Upper lobe of left lung (tissue), 6 donors: ENCODE results near the gene NFKB1. TPM values are rescaled to one million over a fixed set of nuclear protein-coding genes. Genes with fewer than 3 reads are reported as not detected.

Experiments used
- ATAC-seq, 2 donors: fragments of 200-7000 bp; cut with Tn5 transposase; one replicate each; pipeline ENCODE4 v1.9.1; 2022; ENCODE audit warnings: mild to moderate bottlenecking in 2 of 2, moderate library complexity in 2 of 2; ENCODE audit not compliant: low FRiP score in 2 of 2
- DNase-seq, 2 donors: peaks; one replicate each; pipeline ENCODE4 v3.0.0-alpha.2; 2019 to 2020
- H3K27ac ChIP-seq, 4 donors: fragments of 200-600 bp; sonication (generic); one replicate each; pipeline ENCODE4 v1.5.1; 2016 to 2019
- H3K27me3 ChIP-seq, 4 donors: fragments of 200-600 bp; sonication (generic); one replicate each; pipeline ENCODE4 v1.5.1; 2017 to 2019
- H3K36me3 ChIP-seq, 4 donors: fragments of 200-600 bp; sonication (generic); one replicate each; pipeline ENCODE4 v1.5.1; 2016 to 2019
- H3K4me1 ChIP-seq, 4 donors: fragments of 200-600 bp; sonication (generic); one replicate each; pipeline ENCODE4 v1.5.1; 2018 to 2019
- H3K4me3 ChIP-seq, 4 donors: fragments of 200-600 bp; sonication (generic); one replicate each; pipeline ENCODE4 v1.5.1; 2017 to 2019; ENCODE audit warnings: mild to moderate bottlenecking in 2 of 4, moderate library complexity in 1 of 4
- H3K9me3 ChIP-seq, 4 donors: fragments of 200-600 bp; sonication (generic); one replicate each; pipeline ENCODE4 v1.5.1; 2018 to 2019
- CTCF ChIP-seq, 6 experiments: fragments of 450-650 bp in 4 of 6; fragments of 200-600 bp in 2 of 6; sonication (generic) in 2 of 6; IDR thresholded peaks; one replicate each; pipeline ENCODE4 v1.5.1; 2016 to 2019; ENCODE audit warnings: antibody characterized with exemption in 6 of 6
- EP300 ChIP-seq, 4 donors: sonication (generic); formaldehyde crosslinking; IDR thresholded peaks; one replicate each; pipeline ENCODE4 v1.5.1; 2017; ENCODE audit warnings: antibody characterized with exemption in 4 of 4, control low read depth in 2 of 4
- POLR2A ChIP-seq, 4 donors: fragments of 450-650 bp; IDR thresholded peaks; one replicate each; pipeline ENCODE4 v1.5.1; 2016 to 2017; ENCODE audit warnings: antibody characterized with exemption in 4 of 4, mild to moderate bottlenecking in 2 of 4
- POLR2AphosphoS5 ChIP-seq, 2 donors: sonication (generic); formaldehyde crosslinking; IDR thresholded peaks; one replicate each; pipeline ENCODE4 v1.5.1; 2017; ENCODE audit warnings: antibody characterized with exemption in 2 of 2
- WGBS, 2 donors: methylation state at CpG; one replicate each; pipeline ENCODE4 v1.1.5; 2017 to 2018; 5-methylcytosine and 5-hydroxymethylcytosine counted together
- total RNA-seq, 6 donors: library from RNA; depleted of rRNA in 4 of 6; stranded (reverse); fragments of >200 nt in 4 of 6; gene quantifications; one replicate each; pipeline versions ENCODE4 v1.1.0 to v1.2.1, GENCODE V29; 2016 to 2021
- donor health status: DM: no; HTN: no; CAD: no; lungs with moderate emphysema.
- donor health status: DM: no; HTN: yes; CAD: no; lungs with severe emphysema.

NFKB1 gene
- total RNA-seq, 6 donors from 2014 or later: 15.8 to 69.1 (median 39.1) TPM

- ATAC-seq: no peak
- no peaks in the 10 kb centered on the region for H3K36me3 ChIP-seq
- no peak for TF ChIP-seq CTCF (IDR thresholded peaks at IDR 0.05)
- TF ChIP-seq POLR2A (IDR thresholded peaks at IDR 0.05): no peak
- TF ChIP-seq POLR2AphosphoS5 (IDR thresholded peaks at IDR 0.05): no peak
- no peak for TF ChIP-seq EP300 (IDR thresholded peaks at IDR 0.05)
- 48 to 72% methylated on average over 5 of the region's 5 CpGs for WGBS, 2 donors
- no peak overlapping the region for H3K4me3 ChIP-seq
- peaks cover 0 to 7% (median 0%) of the 10 kb centered on the region in 4 donors for H3K4me1 ChIP-seq
- no peaks in the 10 kb centered on the region for H3K27me3 ChIP-seq
- no peak for DNase-seq
- no peaks in the 10 kb centered on the region for H3K9me3 ChIP-seq
- H3K27ac ChIP-seq: no peak overlapping the region
These were observed 122.5 kb downstream of the NFKB1 start for GRCh38 chr4:102623622-102624021.

GRCh38 chr4:102624505-102624904 is 123.3 kb downstream of the NFKB1 start:
- no peaks in the 10 kb centered on the region for H3K36me3 ChIP-seq
- H3K9me3 ChIP-seq: no peaks in the 10 kb centered on the region
- H3K27me3 ChIP-seq: no peaks in the 10 kb centered on the region
- H3K4me3 ChIP-seq: no peak overlapping the region
- no peak overlapping the region for H3K27ac ChIP-seq
- WGBS, 2 donors: 95 to 100% methylated on average over 4 of the region's 4 CpGs
- H3K4me1 ChIP-seq: peaks cover 0 to 7% (median 0%) of the 10 kb centered on the region in 4 donors
- ATAC-seq (no peak), DNase-seq (no peak)
- TF ChIP-seq CTCF (IDR thresholded peaks at IDR 0.05) (no peak), EP300 (IDR thresholded peaks at IDR 0.05) (no peak), POLR2AphosphoS5 (IDR thresholded peaks at IDR 0.05) (no peak), POLR2A (IDR thresholded peaks at IDR 0.05) (no peak)

DNA sequence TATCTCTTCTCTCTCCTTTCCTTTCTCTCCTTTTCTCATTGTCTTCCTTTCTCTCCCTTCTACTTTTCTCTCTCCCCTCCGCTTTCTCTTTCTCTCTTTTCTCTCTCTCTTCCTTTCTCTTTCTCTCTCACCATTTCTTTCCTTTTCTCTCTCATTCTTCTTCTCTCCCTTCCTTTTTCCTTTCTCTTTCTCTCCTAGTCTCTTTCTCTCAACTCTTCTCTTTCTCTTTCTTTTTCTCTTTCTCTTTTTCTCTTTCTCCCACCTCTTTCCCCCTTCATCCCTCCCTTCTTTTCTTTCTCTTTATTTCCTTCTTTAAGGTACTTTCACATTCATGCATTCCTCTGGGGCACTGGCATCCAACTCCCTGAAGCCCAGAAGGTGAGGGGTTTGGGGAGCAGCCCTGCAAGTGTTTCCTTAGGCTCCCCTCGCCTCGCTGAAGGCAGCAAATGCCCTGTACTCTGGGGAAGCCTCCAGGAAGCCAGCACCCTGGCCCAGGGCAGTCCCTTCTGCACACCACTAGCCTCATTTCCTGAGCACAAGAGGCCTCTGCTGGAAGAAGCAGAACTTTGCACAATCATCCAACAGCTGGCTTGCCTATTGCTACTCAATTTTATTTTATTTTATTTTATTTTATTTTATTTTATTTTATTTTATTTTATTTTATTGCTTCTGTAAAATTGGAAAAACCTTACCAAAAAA is 124.2 kb downstream of the NFKB1 start:
- Histone ChIP-seq H3K27ac (no peak overlapping the region), H3K27me3 (no peaks in the 10 kb centered on the region), H3K4me3 (no peak overlapping the region), H3K36me3 (no peaks in the 10 kb centered on the region), H3K9me3 (no peaks in the 10 kb centered on the region), H3K4me1 (peaks cover 0 to 7% (median 0%) of the 10 kb centered on the region in 4 donors)
- ATAC-seq (peak in 1 of 2 donors; percentile 75), DNase-seq (peak in 1 of 2 donors; percentile 45)
- 53 to 61% methylated on average over 3 of the region's 3 CpGs for WGBS, 2 donors
- TF ChIP-seq CTCF (IDR thresholded peaks at IDR 0.05) (peak; percentile 11 to 37 (median 28)), POLR2AphosphoS5 (IDR thresholded peaks at IDR 0.05) (no peak)

DNA sequence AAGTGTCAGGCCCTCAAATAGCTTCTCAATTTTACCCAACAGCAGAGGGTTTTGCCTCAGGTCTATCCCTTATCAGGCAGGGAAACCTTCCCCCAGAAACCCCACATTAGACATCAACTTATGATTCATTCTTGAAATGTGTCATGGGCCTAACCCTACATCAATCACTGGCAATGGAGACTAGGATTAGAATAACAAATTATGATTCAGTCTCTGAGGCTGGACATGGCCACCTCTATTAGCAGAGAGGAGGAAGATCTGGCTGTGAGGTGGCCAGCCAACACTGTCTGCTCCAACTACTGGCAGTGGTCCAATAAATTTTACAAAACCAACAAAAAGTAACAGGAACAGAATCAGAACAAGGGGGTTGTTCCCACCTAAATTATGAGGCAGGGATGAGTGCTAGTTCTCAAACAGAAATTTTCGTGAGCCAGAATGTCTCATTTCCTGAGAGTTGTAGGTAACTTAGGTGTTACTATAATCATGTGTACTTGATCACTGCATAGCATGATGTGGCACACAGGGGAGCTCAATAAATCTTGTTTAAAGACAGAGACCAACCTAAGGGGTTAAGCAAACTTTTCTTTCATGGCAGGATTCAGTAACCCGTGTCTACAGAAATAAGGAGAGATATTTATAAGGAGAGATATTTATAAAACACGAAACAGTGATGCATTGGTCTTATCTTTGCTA is 126.8 kb downstream of the NFKB1 start:
- TF ChIP-seq POLR2AphosphoS5 (IDR thresholded peaks at IDR 0.05) (no peak), EP300 (IDR thresholded peaks at IDR 0.05) (no peak)
- WGBS, 2 donors: 73 to 74% methylated on average over 3 of the region's 3 CpGs
- Histone ChIP-seq H3K36me3 (peaks cover 0 to 16% (median 10%) of the 10 kb centered on the region in 4 donors), H3K4me1 (no peaks in the 10 kb centered on the region), H3K27me3 (no peaks in the 10 kb centered on the region), H3K4me3 (no peak overlapping the region), H3K27ac (no peak overlapping the region), H3K9me3 (no peaks in the 10 kb centered on the region)
- DNase-seq (no peak), ATAC-seq (peak in 1 of 2 donors; percentile 41)

DNA sequence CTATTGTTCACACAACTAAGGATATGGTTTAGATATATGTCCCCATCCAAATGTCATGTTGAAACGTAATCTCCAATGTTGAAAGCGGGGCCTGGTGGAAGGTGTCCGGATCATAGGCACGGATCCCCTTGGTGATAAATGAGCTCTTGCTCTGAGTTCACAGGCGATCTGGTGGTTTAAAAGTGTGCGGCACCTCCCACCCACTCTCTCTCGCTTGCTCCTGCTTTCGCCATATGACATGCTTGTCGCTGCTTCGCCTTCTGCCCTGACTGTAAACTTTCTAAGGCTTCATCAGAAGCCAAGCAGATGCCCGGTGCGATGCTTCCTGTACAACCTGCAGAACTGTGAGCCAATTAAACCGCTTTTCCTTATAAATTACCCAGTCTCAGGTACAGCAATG is 128.5 kb downstream of the NFKB1 start:
- Histone ChIP-seq H3K36me3 (peaks cover 0 to 29% (median 17%) of the 10 kb centered on the region in 4 donors), H3K4me3 (no peak overlapping the region), H3K27ac (no peak overlapping the region), H3K9me3 (no peaks in the 10 kb centered on the region), H3K4me1 (no peaks in the 10 kb centered on the region), H3K27me3 (no peaks in the 10 kb centered on the region)
- TF ChIP-seq POLR2AphosphoS5 (IDR thresholded peaks at IDR 0.05) (no peak), EP300 (IDR thresholded peaks at IDR 0.05) (no peak), CTCF (IDR thresholded peaks at IDR 0.05) (no peak), POLR2A (IDR thresholded peaks at IDR 0.05) (no peak)
- ATAC-seq (no peak), DNase-seq (no peak)
- 83 to 86% methylated on average over 12 to 13 of the region's 13 CpGs for WGBS, 2 donors
